Glutamatergic neuron (in vitro differentiated cells): ENCODE data around the gene PARVB. TPM values are rescaled to one million over a fixed set of nuclear protein-coding genes. Genes with fewer than 3 reads are reported as not detected.

Experiments used
- DNase-seq: peaks from one replicate; pipeline ENCODE4 v3.0.0; 2022
- H3K27ac Mint-ChIP-seq: one replicate; pipeline ENCODE4 v1.8.0; 2020; ENCODE audit warnings: mild to moderate bottlenecking, mixed read lengths, inconsistent platforms; ENCODE audit not compliant: unreplicated experiment
- H3K27me3 Mint-ChIP-seq: one replicate; pipeline ENCODE4 v1.8.0; 2020; ENCODE audit warnings: mild to moderate bottlenecking, moderate library complexity, mixed read lengths, inconsistent platforms; ENCODE audit not compliant: unreplicated experiment
- H3K36me3 Mint-ChIP-seq: one replicate; pipeline ENCODE4 v1.8.0; 2020; ENCODE audit warnings: mild to moderate bottlenecking, mixed read lengths, inconsistent platforms; ENCODE audit not compliant: unreplicated experiment
- H3K4me1 Mint-ChIP-seq: one replicate; pipeline ENCODE4 v1.8.0; 2020; ENCODE audit warnings: mild to moderate bottlenecking, low read depth, mixed read lengths, inconsistent platforms; ENCODE audit not compliant: unreplicated experiment
- H3K4me3 Mint-ChIP-seq: one replicate; pipeline ENCODE4 v1.8.0; 2020; ENCODE audit warnings: mild to moderate bottlenecking, mixed read lengths, inconsistent platforms; ENCODE audit not compliant: unreplicated experiment
- H3K9me3 Mint-ChIP-seq: one replicate; pipeline ENCODE4 v1.8.0; 2020; ENCODE audit warnings: mild to moderate bottlenecking, moderate library complexity, mixed read lengths, inconsistent platforms; ENCODE audit not compliant: unreplicated experiment
- CTCF ChIP-seq: fragments of 200-600 bp; sonication (generic); IDR thresholded peaks from one replicate; pipeline ENCODE4 v1.5.0; 2021; ENCODE audit not compliant: partially characterized antibody, unreplicated experiment
- total RNA-seq: library from RNA; stranded (reverse); fragmentation: NEBNext Ultra II Directional; extraction: Animal tissue kit (Norgen Biotek cat#: 25700); gene quantifications from one replicate; pipeline ENCODE4 v1.2.1, GENCODE V29; 2021; ENCODE audit not compliant: unreplicated experiment

PARVB gene
- total RNA-seq, 1 donor from 2014 or later = 7.7 TPM

GRCh38 chr22:44075670-44076069 is 51.6 kb downstream of the PARVB start:
- TF ChIP-seq CTCF = no peak
- no peak for DNase-seq
- Mint-ChIP-seq H3K4me3 (no peak overlapping the region), H3K27ac (no peak overlapping the region), H3K27me3 (peaks cover 4% of the 10 kb centered on the region), H3K9me3 (no peaks in the 10 kb centered on the region), H3K4me1 (peaks cover 5% of the 10 kb centered on the region), H3K36me3 (no peaks in the 10 kb centered on the region)

GRCh38 chr22:44076825-44077224 is 52.7 kb downstream of the PARVB start:
- Mint-ChIP-seq H3K9me3 (no peaks in the 10 kb centered on the region), H3K4me1 (peaks cover 5% of the 10 kb centered on the region), H3K27ac (no peak overlapping the region), H3K4me3 (no peak overlapping the region), H3K27me3 (peaks cover 4% of the 10 kb centered on the region), H3K36me3 (no peaks in the 10 kb centered on the region)
- no peak for DNase-seq
- TF ChIP-seq CTCF = no peak

GRCh38 chr22:44080936-44081861 is 57.1 kb downstream of the PARVB start:
- peak; percentile 87 for DNase-seq
- Mint-ChIP-seq H3K9me3 (no peaks in the 10 kb centered on the region), H3K27ac (no peak overlapping the region), H3K27me3 (peaks cover 5% of the 10 kb centered on the region), H3K4me3 (no peak overlapping the region), H3K4me1 (peaks cover 3% of the 10 kb centered on the region), H3K36me3 (peaks cover 5% of the 10 kb centered on the region)
- TF ChIP-seq CTCF = peak; percentile 85

GRCh38 chr22:44082801-44083200 is 58.7 kb downstream of the PARVB start:
- Mint-ChIP-seq H3K27me3 (peaks cover 2% of the 10 kb centered on the region), H3K4me3 (no peak overlapping the region), H3K4me1 (peaks cover 6% of the 10 kb centered on the region), H3K27ac (no peak overlapping the region), H3K9me3 (no peaks in the 10 kb centered on the region), H3K36me3 (peaks cover 5% of the 10 kb centered on the region)
- no peak for TF ChIP-seq CTCF
- no peak for DNase-seq

- peaks cover 6% of the 10 kb centered on the region for H3K4me1 Mint-ChIP-seq
- peaks cover 3% of the 10 kb centered on the region for H3K27me3 Mint-ChIP-seq
- no peak overlapping the region for H3K27ac Mint-ChIP-seq
- H3K9me3 Mint-ChIP-seq = no peaks in the 10 kb centered on the region
- H3K36me3 Mint-ChIP-seq = peaks cover 5% of the 10 kb centered on the region
- no peak overlapping the region for H3K4me3 Mint-ChIP-seq
- no peak for TF ChIP-seq CTCF
- no peak for DNase-seq
These were observed 60.1 kb downstream of the PARVB start for GRCh38 chr22:44084044-44084772.
